Ascending aorta (tissue), 2 donors: Measurements from ENCODE around the gene CCR9. TPM values are rescaled to one million over a fixed set of nuclear protein-coding genes. Genes with fewer than 3 reads are reported as not detected.

Source experiments
- DNase-seq, 2 donors: peaks; one replicate each; pipeline ENCODE4 v3.0.0-alpha.2; 2019; ENCODE audit warnings: low spot score in 2 of 2
- H3K27ac ChIP-seq, 2 donors: fragments of 200-600 bp; sonication (generic); one replicate each; pipeline ENCODE4 v1.5.1; 2016 to 2017; ENCODE audit warnings: mild to moderate bottlenecking in 1 of 2
- H3K27me3 ChIP-seq: fragments of 200-600 bp; sonication (generic); one replicate; pipeline ENCODE4 v1.5.1; 2017
- H3K36me3 ChIP-seq, 2 donors: fragments of 200-600 bp; sonication (generic); one replicate each; pipeline ENCODE4 v1.5.1; 2016
- H3K4me1 ChIP-seq, 2 donors: fragments of 200-600 bp; sonication (generic); one replicate each; pipeline ENCODE4 v1.5.1; 2016 to 2017; ENCODE audit warnings: mild to moderate bottlenecking in 1 of 2
- H3K4me3 ChIP-seq, 2 donors: fragments of 200-600 bp; sonication (generic); one replicate each; pipeline ENCODE4 v1.5.1; 2016 to 2017; ENCODE audit warnings: mild to moderate bottlenecking in 1 of 2
- H3K9me3 ChIP-seq, 2 donors: fragments of 200-600 bp; sonication (generic); one replicate each; pipeline ENCODE4 v1.5.1; 2016
- CTCF ChIP-seq, 3 experiments: fragments of 200-600 bp in 2 of 3; fragments of 450-650 bp in 1 of 3; sonication (generic) in 2 of 3; IDR thresholded peaks; one replicate each; pipeline ENCODE4 v1.5.1; 2016 to 2019; ENCODE audit warnings: antibody characterized with exemption in 3 of 3, mild to moderate bottlenecking in 1 of 3, moderate library complexity in 1 of 3
- intact Hi-C: fragments of 100-400 bp; cut with DNase I; formaldehyde crosslinking; loops from one replicate; pipeline ENCODE4 v1.15.1; 2023
- total RNA-seq: library from RNA; depleted of rRNA; stranded (reverse); fragments of >200 nt; gene quantifications from one replicate; pipeline ENCODE4 v1.1.0, GENCODE V29; 2016

CCR9 gene
- total RNA-seq, 1 donor from 2014 or later = not detected

- Histone ChIP-seq H3K4me3 (no peak overlapping the region), H3K9me3 (no peaks in the 10 kb centered on the region), H3K27me3 (no peaks in the 10 kb centered on the region), H3K36me3 (no peaks in the 10 kb centered on the region), H3K27ac (no peak overlapping the region), H3K4me1 (no peaks in the 10 kb centered on the region)
- intact Hi-C loops = no loop called here
- DNase-seq = no peak
- no peak for TF ChIP-seq CTCF (IDR thresholded peaks at IDR 0.05)
These were observed 25.3 kb downstream of the CCR9 start for GRCh38 chr3:45911511-45912226.

GRCh38 chr3:45912435-45912834 lies 26.1 kb downstream of the CCR9 start:
- no peaks in the 10 kb centered on the region for H3K36me3 ChIP-seq
- H3K4me1 ChIP-seq = no peaks in the 10 kb centered on the region
- TF ChIP-seq CTCF (IDR thresholded peaks at IDR 0.05) = no peak
- H3K27me3 ChIP-seq = no peaks in the 10 kb centered on the region
- intact Hi-C loops = no loop called here
- H3K4me3 ChIP-seq = no peak overlapping the region
- DNase-seq = no peak
- no peaks in the 10 kb centered on the region for H3K9me3 ChIP-seq
- no peak overlapping the region for H3K27ac ChIP-seq

GRCh38 chr3:45914362-45915058 lies 28.2 kb downstream of the CCR9 start:
- H3K27ac ChIP-seq = no peak overlapping the region
- H3K4me3 ChIP-seq = no peak overlapping the region
- TF ChIP-seq CTCF (IDR thresholded peaks at IDR 0.05) = no peak
- H3K9me3 ChIP-seq = no peaks in the 10 kb centered on the region
- intact Hi-C loops = no loop called here
- H3K27me3 ChIP-seq = no peaks in the 10 kb centered on the region
- peaks cover 4 to 14% of the 10 kb centered on the region in 2 donors for H3K36me3 ChIP-seq
- H3K4me1 ChIP-seq = no peaks in the 10 kb centered on the region
- DNase-seq = no peak

- Histone ChIP-seq H3K4me1 (no peaks in the 10 kb centered on the region), H3K36me3 (peaks cover 8 to 17% of the 10 kb centered on the region in 2 donors), H3K9me3 (no peaks in the 10 kb centered on the region), H3K27me3 (no peaks in the 10 kb centered on the region), H3K27ac (no peak overlapping the region), H3K4me3 (no peak overlapping the region)
- intact Hi-C loops = no loop called here
- DNase-seq = no peak
- no peak for TF ChIP-seq CTCF (IDR thresholded peaks at IDR 0.05)
These were observed 28.7 kb downstream of the CCR9 start for GRCh38 chr3:45915059-45915439.

- peaks cover 15 to 23% of the 10 kb centered on the region in 2 donors for H3K36me3 ChIP-seq
- H3K4me1 ChIP-seq = no peaks in the 10 kb centered on the region
- intact Hi-C loops = no loop called here
- no peak for DNase-seq
- H3K27ac ChIP-seq = no peak overlapping the region
- no peaks in the 10 kb centered on the region for H3K27me3 ChIP-seq
- H3K4me3 ChIP-seq = no peak overlapping the region
- TF ChIP-seq CTCF (IDR thresholded peaks at IDR 0.05) = no peak
- no peaks in the 10 kb centered on the region for H3K9me3 ChIP-seq
These were observed 29.3 kb downstream of the CCR9 start for GRCh38 chr3:45915518-45916231.
